Measurements from ENCODE around the gene CFAP410. TPM values are rescaled to one million over a fixed set of nuclear protein-coding genes. Genes with fewer than 3 reads are reported as not detected.

Gene CFAP410
- total and polyA plus RNA-seq, 2 donors (not counting 3 experiments of a cell fraction or from before 2014, with no cell fraction given) = 7.2 to 12.2 TPM

DNA sequence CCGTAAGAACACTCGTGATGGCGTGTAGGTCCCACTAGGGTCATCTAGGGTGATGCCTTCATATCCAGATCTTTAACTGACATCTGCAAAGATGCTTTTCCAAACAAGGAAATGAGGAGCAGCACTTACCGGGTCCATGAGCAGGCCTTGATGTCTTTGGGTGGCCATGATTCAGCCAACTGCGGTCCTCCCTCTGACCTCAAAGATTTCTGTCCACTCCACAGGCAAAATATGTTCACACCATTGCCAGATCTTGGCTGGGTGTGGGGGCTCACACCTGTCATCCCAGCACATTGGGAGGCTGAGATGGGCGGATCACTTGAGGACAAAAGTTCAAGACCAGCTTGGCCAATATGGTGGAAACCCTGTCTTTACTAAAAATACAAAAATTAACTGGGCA is 32.4 kb upstream of the CFAP410 start:
- POLR2A ChIA-PET = no interaction called here

More for the DNA sequence above, 32.4 kb upstream of the CFAP410 start:
- no peak overlapping the region for H2AFZ ChIP-seq (ENCODE audit: low read depth, low read length)
- H3K27ac ChIP-seq (ENCODE audit: insufficient read depth, low read depth, low read length) = no peak overlapping the region
- CTCF ChIA-PET = interaction anchor here (1.2 kb wide), 1 partner anchor 11 kb away, joined by 3 read pairs; no protein-coding TSS in a partner anchor
- no peaks in the 10 kb centered on the region for H3K4me1 ChIP-seq (ENCODE audit: control insufficient read depth, extremely low read depth, insufficient read depth, low read length)
- DNase-seq (ENCODE audit: low read depth, low spot score) = no peak
- no peak for FAIRE-seq
- no peak for TF ChIP-seq POLR2AphosphoS5 (IDR thresholded peaks at IDR 0.05; ENCODE audit: insufficient read depth, low read depth, low read length)
- TF ChIP-seq EZH2 (IDR thresholded peaks at IDR 0.05; ENCODE audit: borderline replicate concordance, low read depth, low read length, severe bottlenecking) = no peak
- no peak for TF ChIP-seq FOS (IDR thresholded peaks at IDR 0.05; ENCODE audit: borderline replicate concordance, insufficient read depth, low read length)
- no peak for TF ChIP-seq POLR2A (IDR thresholded peaks at IDR 0.05; ENCODE audit: low read depth, low read length)
- TF ChIP-seq, protein P1, sequence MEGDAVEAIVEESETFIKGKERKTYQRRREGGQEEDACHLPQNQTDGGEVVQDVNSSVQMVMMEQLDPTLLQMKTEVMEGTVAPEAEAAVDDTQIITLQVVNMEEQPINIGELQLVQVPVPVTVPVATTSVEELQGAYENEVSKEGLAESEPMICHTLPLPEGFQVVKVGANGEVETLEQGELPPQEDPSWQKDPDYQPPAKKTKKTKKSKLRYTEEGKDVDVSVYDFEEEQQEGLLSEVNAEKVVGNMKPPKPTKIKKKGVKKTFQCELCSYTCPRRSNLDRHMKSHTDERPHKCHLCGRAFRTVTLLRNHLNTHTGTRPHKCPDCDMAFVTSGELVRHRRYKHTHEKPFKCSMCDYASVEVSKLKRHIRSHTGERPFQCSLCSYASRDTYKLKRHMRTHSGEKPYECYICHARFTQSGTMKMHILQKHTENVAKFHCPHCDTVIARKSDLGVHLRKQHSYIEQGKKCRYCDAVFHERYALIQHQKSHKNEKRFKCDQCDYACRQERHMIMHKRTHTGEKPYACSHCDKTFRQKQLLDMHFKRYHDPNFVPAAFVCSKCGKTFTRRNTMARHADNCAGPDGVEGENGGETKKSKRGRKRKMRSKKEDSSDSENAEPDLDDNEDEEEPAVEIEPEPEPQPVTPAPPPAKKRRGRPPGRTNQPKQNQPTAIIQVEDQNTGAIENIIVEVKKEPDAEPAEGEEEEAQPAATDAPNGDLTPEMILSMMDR (IDR thresholded peaks at IDR 0.05; ENCODE audit: extremely low read depth in 1 of 2, insufficient read depth in 1 of 2, low read depth in 1 of 2, low read length in 2 of 2) = no peak
- TF ChIP-seq GATA2 (IDR thresholded peaks at IDR 0.05; ENCODE audit: insufficient read depth, insufficient read length, low read depth, low read length) = no peak
- no peak for TF ChIP-seq JUN (IDR thresholded peaks at IDR 0.05; ENCODE audit: borderline replicate concordance, insufficient read depth, insufficient read length, low read depth)
- TF ChIP-seq MAX (IDR thresholded peaks at IDR 0.05; ENCODE audit: insufficient read depth, insufficient read length) = no peak
- TF ChIP-seq MYC (IDR thresholded peaks at IDR 0.05; ENCODE audit: low read depth, low read length) = no peak
- no peaks in the 10 kb centered on the region for H3K9me1 ChIP-seq (replicated peaks; ENCODE audit: control insufficient read depth, extremely low read depth, insufficient read depth, low read length)
- no peak overlapping the region for H3K4me3 ChIP-seq (replicated peaks in 1 of 3; ENCODE audit: insufficient read depth in 1 of 3, low read depth in 1 of 3, low read length in 3 of 3)
- no peaks in the 10 kb centered on the region for H3K27me3 ChIP-seq (ENCODE audit: control insufficient read depth in 2 of 2, insufficient read depth in 2 of 2, low read length in 2 of 2)
- no peaks in the 10 kb centered on the region for H3K9me3 ChIP-seq (replicated peaks; ENCODE audit: control insufficient read depth, insufficient read depth, low read length)
- dilution Hi-C loops (cut with MboI; ENCODE audit: extremely low pct_ligation_motif_present, low sequenced_read_pairs) = no loop called here
- H3K4me2 ChIP-seq (ENCODE audit: insufficient read depth, low read length) = no peak overlapping the region
- H4K20me1 ChIP-seq (replicated peaks; ENCODE audit: control insufficient read depth, extremely low read depth, insufficient read depth, low read length) = no peaks in the 10 kb centered on the region
- no peak overlapping the region for H3K9ac ChIP-seq (replicated peaks; ENCODE audit: extremely low read depth, insufficient read depth, low read length)
- BruUV-seq (replicated peaks) = no TSS peak
- intact Hi-C loops (cut with micrococcal nuclease) = no loop called here
- H3K36me3 ChIP-seq (ENCODE audit: control insufficient read depth in 2 of 2, extremely low read depth in 1 of 2, insufficient read depth in 2 of 2, low read length in 2 of 2) = no peaks in the 10 kb centered on the region
- H3K79me2 ChIP-seq (ENCODE audit: control insufficient read depth, insufficient read depth, low read length) = no peaks in the 10 kb centered on the region

All from endothelial cell of umbilical vein (primary cell).